ENCODE measurements around the gene TFPT. TPM values are rescaled to one million over a fixed set of nuclear protein-coding genes. Genes with fewer than 3 reads are reported as not detected.

The TFPT gene
- total RNA-seq, 1 donor from 2014 or later = 22.1 TPM

- intact Hi-C loops (cut with DNase I) = no loop called here
- TF ChIP-seq CTCF (IDR thresholded peaks at IDR 0.05) = no peak
- no peaks in the 10 kb centered on the region for H3K9me3 ChIP-seq
- no peak for DNase-seq
- peaks cover 100% of the 10 kb centered on the region for H3K36me3 ChIP-seq
- no peaks in the 10 kb centered on the region for H3K4me1 ChIP-seq
- ATAC-seq = no peak
- H3K27me3 ChIP-seq (ENCODE audit: low read depth) = no peaks in the 10 kb centered on the region
- H3K4me3 ChIP-seq = no peak overlapping the region
- H3K27ac ChIP-seq = no peak overlapping the region
Measured at GRCh38 chr19:54147676-54148075, 32.2 kb upstream of the TFPT start.

GRCh38 chr19:54145541-54146158 is 30.2 kb upstream of the TFPT start:
- no peak for TF ChIP-seq CTCF (IDR thresholded peaks at IDR 0.05)
- intact Hi-C loops (cut with DNase I) = no loop called here
- Histone ChIP-seq H3K9me3 (no peaks in the 10 kb centered on the region), H3K27ac (no peak overlapping the region), H3K36me3 (peaks cover 96% of the 10 kb centered on the region), H3K4me3 (no peak overlapping the region), H3K27me3 (ENCODE audit: low read depth) (no peaks in the 10 kb centered on the region), H3K4me1 (peaks cover 13% of the 10 kb centered on the region)
- ATAC-seq = no peak
- no peak for DNase-seq

- Histone ChIP-seq H3K27ac (no peak overlapping the region), H3K9me3 (no peaks in the 10 kb centered on the region), H3K27me3 (ENCODE audit: low read depth) (no peaks in the 10 kb centered on the region), H3K36me3 (peaks cover 67% of the 10 kb centered on the region), H3K4me1 (peaks cover 36% of the 10 kb centered on the region), H3K4me3 (no peak overlapping the region)
- TF ChIP-seq CTCF (IDR thresholded peaks at IDR 0.05) = no peak
- intact Hi-C loops (cut with DNase I) = no loop called here
- ATAC-seq (no peak), DNase-seq (no peak)
Measured at GRCh38 chr19:54142166-54142780, 26.8 kb upstream of the TFPT start.

GRCh38 chr19:54141356-54141755 is 25.9 kb upstream of the TFPT start:
- intact Hi-C loops (cut with DNase I) = no loop called here
- Histone ChIP-seq H3K9me3 (no peaks in the 10 kb centered on the region), H3K27ac (no peak overlapping the region), H3K36me3 (peaks cover 58% of the 10 kb centered on the region), H3K27me3 (ENCODE audit: low read depth) (no peaks in the 10 kb centered on the region), H3K4me3 (no peak overlapping the region), H3K4me1 (peaks cover 40% of the 10 kb centered on the region)
- DNase-seq = no peak
- no peak for TF ChIP-seq CTCF (IDR thresholded peaks at IDR 0.05)
- no peak for ATAC-seq

GRCh38 chr19:54138489-54139256 is 23.2 kb upstream of the TFPT start:
- Histone ChIP-seq H3K4me3 (peak overlapping the region; percentile 94), H3K27ac (peak overlapping the region; percentile 96), H3K27me3 (ENCODE audit: low read depth) (no peaks in the 10 kb centered on the region), H3K9me3 (no peaks in the 10 kb centered on the region), H3K4me1 (peaks cover 47% of the 10 kb centered on the region), H3K36me3 (peaks cover 31% of the 10 kb centered on the region)
- DNase-seq (no peak), ATAC-seq (no peak)
- TF ChIP-seq CTCF (IDR thresholded peaks at IDR 0.05) = no peak
- intact Hi-C loops (cut with DNase I) = no loop called here

Data from lower lobe of right lung (tissue), 2 donors.